Pancreas (tissue), 10 donors: Measurements from ENCODE around the gene AGO3. TPM values are rescaled to one million over a fixed set of nuclear protein-coding genes. Genes with fewer than 3 reads are reported as not detected.

Experiments used
- ATAC-seq, 4 donors: fragments of 200-7000 bp; cut with Tn5 transposase; one replicate each; pipeline versions ENCODE4 v1.8.0 to v1.9.1; 2020; ENCODE audit warnings: mild to moderate bottlenecking in 4 of 4, moderate library complexity in 4 of 4
- DNase-seq, 6 donors: peaks; one replicate each; pipeline ENCODE4 v3.0.0-alpha.2; 2020
- FAIRE-seq: peaks from 2 replicates; lab custom pipeline; 2012; peaks lifted over from hg19 to GRCh38; lab: Jason Lieb, UNC
- H3K27ac ChIP-seq, 4 donors: fragments of 200-600 bp; sonication (generic); 1 replicate in 3 of 4; 2 replicates in 1 of 4; pipeline versions ENCODE4 v1.5.0 to v1.8.0; 2020
- H3K27me3 ChIP-seq, 4 donors: fragments of 200-600 bp; one replicate each; pipeline ENCODE4 v1.8.0; 2021
- H3K36me3 ChIP-seq, 3 donors: fragments of 200-600 bp; sonication (generic) in 1 of 3; one replicate each; pipeline versions ENCODE4 v1.5.0 to v1.8.0; 2020 to 2021
- H3K4me1 ChIP-seq, 3 donors: fragments of 200-600 bp; one replicate each; pipeline ENCODE4 v1.8.0; 2021
- H3K4me3 ChIP-seq, 4 donors: fragments of 200-600 bp; sonication (generic) in 2 of 4; one replicate each; pipeline versions ENCODE4 v1.5.0 to v1.8.0; 2020 to 2021
- H3K9me3 ChIP-seq, 4 donors: fragments of 200-600 bp; one replicate each; pipeline ENCODE4 v1.8.0; 2021
- WGBS, 2 donors: extraction: QIAGEN DNeasy Blood & Tissue Kit; methylation state at CpG; one replicate each; pipeline ENCODE4 v1.1.7; 2013; 5-methylcytosine and 5-hydroxymethylcytosine counted together
- intact Hi-C, 3 donors: fragments of 100-400 bp; cut with DNase I; formaldehyde crosslinking; loops; one replicate each; pipeline versions ENCODE4 v1.11.1 to v1.14.2; 2022
- polyA plus RNA-seq, 2 donors: library from polyadenylated mRNA; stranded (reverse); fragments of 200-250 nt; gene quantifications; one replicate each; pipeline ENCODE4 v1.2.3, GENCODE V29; 2013
- total RNA-seq, 6 donors: library from RNA; stranded (reverse); fragmentation: NEBNext Ultra II Directional in 4 of 6; extraction: Animal tissue kit (Norgen Biotek cat#: 25700) in 4 of 6; gene quantifications; one replicate each; pipeline versions ENCODE4 v1.2.1 to v1.2.4, GENCODE V29; 2021 to 2023
- TF ChIP-seq, protein P1 (sequence below), 4 donors: fragments of 200-600 bp; sonication (generic) in 3 of 4; IDR thresholded peaks; one replicate each; pipeline versions ENCODE4 v1.5.0 to v1.8.0; 2021; ENCODE audit warnings: antibody characterized with exemption in 4 of 4
- donor health status: healthy with polysubstance abuse.
- donor health status: DM: no; HTN: no; CAD: no; lungs with moderate emphysema.
- donor health status: DM: no; HTN: no; CAD: no.
- donor health status: control.
- donor health status: control.
- donor health status: Bipolar disorder and iron deficiency.
- donor health status: DM: yes; HTN: yes; CAD: no.
- donor health status: DM: no; HTN: no; CAD: no.
- donor health status: DM: no; HTN: no; CAD: no.
- donor health status: DM: yes; HTN: yes; CAD: no.

AGO3 gene
- total and polyA plus RNA-seq, 8 donors = 2.2 to 16.6 (median 9.5) TPM

GRCh38 chr1:36115200-36115669 is 184.3 kb downstream of the AGO3 start:
- ATAC-seq (peak in 3 of 4 donors; percentile 15 to 46 (median 27)), FAIRE-seq (no peak)
- no peak overlapping the region for H3K27ac ChIP-seq

GRCh38 chr1:36115931-36116330 is 185.0 kb downstream of the AGO3 start:
- no peaks in the 10 kb centered on the region for H3K27me3 ChIP-seq
- peak in 2 of 4 donors; percentile 43 to 46 for ATAC-seq
- intact Hi-C loops = no loop called here
- no peaks in the 10 kb centered on the region for H3K36me3 ChIP-seq
- TF ChIP-seq, protein P1, sequence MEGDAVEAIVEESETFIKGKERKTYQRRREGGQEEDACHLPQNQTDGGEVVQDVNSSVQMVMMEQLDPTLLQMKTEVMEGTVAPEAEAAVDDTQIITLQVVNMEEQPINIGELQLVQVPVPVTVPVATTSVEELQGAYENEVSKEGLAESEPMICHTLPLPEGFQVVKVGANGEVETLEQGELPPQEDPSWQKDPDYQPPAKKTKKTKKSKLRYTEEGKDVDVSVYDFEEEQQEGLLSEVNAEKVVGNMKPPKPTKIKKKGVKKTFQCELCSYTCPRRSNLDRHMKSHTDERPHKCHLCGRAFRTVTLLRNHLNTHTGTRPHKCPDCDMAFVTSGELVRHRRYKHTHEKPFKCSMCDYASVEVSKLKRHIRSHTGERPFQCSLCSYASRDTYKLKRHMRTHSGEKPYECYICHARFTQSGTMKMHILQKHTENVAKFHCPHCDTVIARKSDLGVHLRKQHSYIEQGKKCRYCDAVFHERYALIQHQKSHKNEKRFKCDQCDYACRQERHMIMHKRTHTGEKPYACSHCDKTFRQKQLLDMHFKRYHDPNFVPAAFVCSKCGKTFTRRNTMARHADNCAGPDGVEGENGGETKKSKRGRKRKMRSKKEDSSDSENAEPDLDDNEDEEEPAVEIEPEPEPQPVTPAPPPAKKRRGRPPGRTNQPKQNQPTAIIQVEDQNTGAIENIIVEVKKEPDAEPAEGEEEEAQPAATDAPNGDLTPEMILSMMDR (IDR thresholded peaks at IDR 0.05) = no peak
- H3K4me3 ChIP-seq = no peak overlapping the region
- 64 to 68% methylated on average over 5 of the region's 5 CpGs for WGBS, 2 donors
- H3K27ac ChIP-seq = no peak overlapping the region
- no peak for DNase-seq
- no peak for FAIRE-seq
- H3K4me1 ChIP-seq = no peaks in the 10 kb centered on the region
- no peaks in the 10 kb centered on the region for H3K9me3 ChIP-seq

More at GRCh38 chr1:36115200-36115669, 184.3 kb downstream of the AGO3 start:
- Histone ChIP-seq H3K36me3 (no peaks in the 10 kb centered on the region), H3K4me3 (no peak overlapping the region), H3K27me3 (no peaks in the 10 kb centered on the region), H3K4me1 (no peaks in the 10 kb centered on the region), H3K9me3 (no peaks in the 10 kb centered on the region)
- DNase-seq = peak in 1 of 6 donors; percentile 47
- 70 to 81% methylated on average over 18 of the region's 18 CpGs for WGBS, 2 donors
- TF ChIP-seq, protein P1 (IDR thresholded peaks at IDR 0.05) = no peak
- intact Hi-C loops = no loop called here

DNA sequence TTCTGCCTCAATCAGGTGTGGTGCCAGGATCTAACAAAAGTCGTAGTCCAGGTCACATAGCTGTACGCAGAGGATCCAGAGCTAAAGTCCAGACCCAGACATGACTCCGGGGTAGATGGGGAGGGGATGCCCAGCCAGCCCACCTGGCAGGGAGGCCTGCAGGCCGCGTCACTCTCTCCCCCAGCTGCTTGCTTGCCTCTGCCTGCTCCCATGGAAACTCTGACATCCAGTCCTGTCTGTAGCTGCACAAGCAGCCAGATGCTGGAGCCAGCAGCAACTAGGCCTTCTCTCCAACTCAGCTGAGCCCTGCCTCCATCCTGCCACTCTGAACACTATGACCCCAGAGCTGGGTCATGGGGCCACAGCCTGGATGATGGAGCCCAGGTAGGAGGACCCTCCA is 186.0 kb downstream of the AGO3 start:
- no peak overlapping the region for H3K4me3 ChIP-seq
- no peaks in the 10 kb centered on the region for H3K9me3 ChIP-seq
- intact Hi-C loops = no loop called here
- ATAC-seq (no peak), FAIRE-seq (no peak), DNase-seq (no peak)
- no peak overlapping the region for H3K27ac ChIP-seq
- H3K4me1 ChIP-seq = no peaks in the 10 kb centered on the region
- TF ChIP-seq, protein P1 (IDR thresholded peaks at IDR 0.05) = no peak
- 70 to 89% methylated on average over 5 of the region's 5 CpGs for WGBS, 2 donors
- H3K36me3 ChIP-seq = no peaks in the 10 kb centered on the region
- no peaks in the 10 kb centered on the region for H3K27me3 ChIP-seq

DNA sequence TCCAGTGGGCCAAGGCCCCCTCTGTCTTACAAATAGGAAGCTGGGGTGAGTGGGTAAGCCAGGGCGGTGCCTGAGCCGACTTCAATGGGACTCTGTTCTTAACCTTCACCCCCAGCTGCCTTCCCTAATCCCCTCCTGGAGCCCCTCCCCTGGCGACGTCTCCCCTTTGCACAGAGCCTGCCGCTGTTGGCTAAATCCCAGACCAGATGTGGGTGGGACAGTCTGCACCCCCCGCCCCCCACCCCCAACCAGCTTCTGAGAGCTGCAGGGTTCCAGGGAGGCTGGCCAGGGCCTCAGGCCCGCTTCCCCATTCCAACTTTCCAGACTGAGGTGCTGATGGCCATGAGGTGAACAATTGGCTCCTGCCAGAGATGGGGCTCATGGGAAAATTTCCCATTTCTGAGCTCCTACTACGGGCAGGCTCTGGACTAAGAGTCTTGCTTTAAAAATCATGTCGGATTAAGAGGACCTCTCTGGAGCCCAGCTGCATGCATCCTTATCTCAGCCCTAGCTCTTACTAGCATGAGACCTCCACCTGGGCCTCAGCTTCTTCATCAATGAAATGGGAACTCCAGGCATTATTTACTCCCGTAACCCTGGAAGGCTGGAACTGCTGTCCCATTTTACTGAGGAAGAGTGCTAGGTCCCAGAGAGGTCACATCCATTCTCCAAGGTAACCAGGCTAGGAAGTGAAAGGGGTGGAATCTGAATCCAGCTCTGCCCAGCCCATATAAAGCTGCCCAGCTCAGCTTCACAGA is 187.7 kb downstream of the AGO3 start:
- 63 to 74% methylated on average over 10 of the region's 10 CpGs for WGBS, 2 donors
- Histone ChIP-seq H3K27me3 (no peaks in the 10 kb centered on the region), H3K9me3 (no peaks in the 10 kb centered on the region), H3K36me3 (no peaks in the 10 kb centered on the region), H3K4me3 (no peak overlapping the region), H3K4me1 (no peaks in the 10 kb centered on the region), H3K27ac (no peak overlapping the region)
- DNase-seq (peak in 1 of 6 donors; percentile 1), ATAC-seq (no peak), FAIRE-seq (no peak)
- TF ChIP-seq, protein P1 (IDR thresholded peaks at IDR 0.05) = no peak
- intact Hi-C loops = no loop called here

DNA sequence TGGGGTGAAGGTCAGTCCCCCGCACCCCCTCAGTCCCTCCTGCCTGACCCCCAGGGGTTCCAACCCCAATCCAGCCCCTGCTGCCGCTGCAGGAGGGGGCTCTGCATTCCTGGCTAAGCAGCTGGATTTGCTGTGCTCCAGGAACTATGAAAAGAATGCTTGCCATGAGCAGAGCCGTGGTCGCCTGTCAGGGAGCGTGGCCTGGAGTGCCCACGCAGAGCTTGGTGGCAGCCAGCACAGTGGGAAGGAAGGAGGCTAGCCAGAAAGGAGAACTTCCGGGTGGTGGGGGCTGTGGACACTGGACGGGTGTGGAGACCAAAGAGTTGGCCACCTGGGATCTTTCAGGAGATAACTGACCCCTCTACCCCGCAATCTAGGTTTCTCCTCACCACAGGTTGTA is 188.6 kb downstream of the AGO3 start:
- Histone ChIP-seq H3K27ac (no peak overlapping the region), H3K36me3 (no peaks in the 10 kb centered on the region), H3K9me3 (no peaks in the 10 kb centered on the region), H3K4me1 (no peaks in the 10 kb centered on the region), H3K27me3 (no peaks in the 10 kb centered on the region), H3K4me3 (no peak overlapping the region)
- no peak for ATAC-seq
- WGBS, 2 donors = 47 to 56% methylated on average over 9 of the region's 9 CpGs
- intact Hi-C loops = no loop called here
- FAIRE-seq = no peak
- DNase-seq = no peak
- TF ChIP-seq, protein P1 (IDR thresholded peaks at IDR 0.05) = no peak
